ENCODE data around the gene TRIM15. TPM values are rescaled to one million over a fixed set of nuclear protein-coding genes. Genes with fewer than 3 reads are reported as not detected.

Gene TRIM15
- total RNA-seq, 4 donors from 2014 or later: not detected

DNA sequence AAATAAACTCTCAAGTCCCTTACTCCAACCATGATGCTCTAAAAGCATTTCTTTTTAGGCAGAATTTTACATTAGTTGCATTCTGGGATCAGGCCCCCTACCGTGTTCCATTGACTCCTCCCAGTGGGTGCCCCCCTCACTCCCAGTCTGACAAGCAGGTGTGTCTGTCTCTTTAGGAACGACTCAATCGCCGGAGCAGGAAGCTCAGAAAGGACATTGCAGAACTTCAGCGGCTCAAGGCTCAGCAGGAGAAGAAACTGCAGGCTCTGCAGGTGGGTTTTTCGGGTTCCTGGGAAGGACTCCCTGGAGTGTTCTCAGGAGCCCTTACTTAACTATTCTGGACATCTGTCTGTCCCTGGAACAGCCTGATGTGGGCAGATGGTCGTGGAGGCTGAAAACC is 17.5 kb upstream of the TRIM15 start:
- H3K27me3 ChIP-seq: no peaks in the 10 kb centered on the region
- DNase-seq: no peak
- WGBS, 2 donors: 49 to 55% methylated on average over 7 of the region's 7 CpGs

DNA sequence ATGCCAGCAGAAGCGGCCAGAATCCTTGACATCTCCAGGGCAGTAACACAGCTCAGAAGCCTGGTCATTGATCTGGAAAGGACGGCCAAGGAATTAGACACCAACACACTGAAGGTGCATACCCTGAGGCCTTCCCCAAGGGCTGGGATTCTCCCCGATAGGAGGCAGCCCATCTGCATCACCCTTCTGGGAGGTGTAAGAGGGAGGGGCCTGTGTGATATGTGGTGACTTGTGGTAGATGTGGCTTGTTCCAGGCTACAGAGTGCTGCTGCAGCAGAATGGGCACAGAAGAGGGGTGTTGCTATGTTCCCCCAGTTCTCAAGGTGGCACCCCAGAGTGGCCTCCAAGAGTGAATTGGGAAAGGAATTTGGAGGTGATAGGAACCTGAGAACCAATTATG is 16.2 kb upstream of the TRIM15 start:
- Histone ChIP-seq H3K27me3 (no peaks in the 10 kb centered on the region), H3K36me3 (no peaks in the 10 kb centered on the region), H3K4me1 (no peaks in the 10 kb centered on the region), H3K4me3 (replicated peaks in 1 of 3) (no peak overlapping the region), H3K27ac (no peak overlapping the region), H3K9me3 (no peaks in the 10 kb centered on the region)
- 64% methylated on average over 3 of the region's 3 CpGs; no CpG with 5 or more reads in 1 of the 2 donors for whole genome bisulfite sequencing, 2 donors
- intact Hi-C loops (cut with DNase I): no loop called here
- no peak for DNase-seq
- TF ChIP-seq, protein P1, sequence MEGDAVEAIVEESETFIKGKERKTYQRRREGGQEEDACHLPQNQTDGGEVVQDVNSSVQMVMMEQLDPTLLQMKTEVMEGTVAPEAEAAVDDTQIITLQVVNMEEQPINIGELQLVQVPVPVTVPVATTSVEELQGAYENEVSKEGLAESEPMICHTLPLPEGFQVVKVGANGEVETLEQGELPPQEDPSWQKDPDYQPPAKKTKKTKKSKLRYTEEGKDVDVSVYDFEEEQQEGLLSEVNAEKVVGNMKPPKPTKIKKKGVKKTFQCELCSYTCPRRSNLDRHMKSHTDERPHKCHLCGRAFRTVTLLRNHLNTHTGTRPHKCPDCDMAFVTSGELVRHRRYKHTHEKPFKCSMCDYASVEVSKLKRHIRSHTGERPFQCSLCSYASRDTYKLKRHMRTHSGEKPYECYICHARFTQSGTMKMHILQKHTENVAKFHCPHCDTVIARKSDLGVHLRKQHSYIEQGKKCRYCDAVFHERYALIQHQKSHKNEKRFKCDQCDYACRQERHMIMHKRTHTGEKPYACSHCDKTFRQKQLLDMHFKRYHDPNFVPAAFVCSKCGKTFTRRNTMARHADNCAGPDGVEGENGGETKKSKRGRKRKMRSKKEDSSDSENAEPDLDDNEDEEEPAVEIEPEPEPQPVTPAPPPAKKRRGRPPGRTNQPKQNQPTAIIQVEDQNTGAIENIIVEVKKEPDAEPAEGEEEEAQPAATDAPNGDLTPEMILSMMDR (IDR thresholded peaks at IDR 0.05): no peak
- TF ChIP-seq POLR2A (IDR thresholded peaks at IDR 0.05): no peak

More for the DNA sequence above, 17.5 kb upstream of the TRIM15 start:
- H3K9me3 ChIP-seq: no peaks in the 10 kb centered on the region
- intact Hi-C loops (cut with DNase I): no loop called here
- no peaks in the 10 kb centered on the region for H3K4me1 ChIP-seq
- H3K4me3 ChIP-seq (replicated peaks in 1 of 3): no peak overlapping the region
- TF ChIP-seq POLR2A (IDR thresholded peaks at IDR 0.05): no peak
- TF ChIP-seq, protein P1 (IDR thresholded peaks at IDR 0.05): no peak
- no peaks in the 10 kb centered on the region for H3K36me3 ChIP-seq
- H3K27ac ChIP-seq: no peak overlapping the region

GRCh38 chr6:30149234-30149633 is 14.1 kb upstream of the TRIM15 start:
- intact Hi-C loops (cut with DNase I): no loop called here
- 59 to 69% methylated on average over 3 of the region's 3 CpGs for WGBS, 2 donors
- Histone ChIP-seq H3K27me3 (no peaks in the 10 kb centered on the region), H3K36me3 (no peaks in the 10 kb centered on the region), H3K9me3 (no peaks in the 10 kb centered on the region), H3K27ac (no peak overlapping the region), H3K4me3 (replicated peaks in 1 of 3) (no peak overlapping the region), H3K4me1 (no peaks in the 10 kb centered on the region)
- no peak for DNase-seq
- TF ChIP-seq, protein P1 (IDR thresholded peaks at IDR 0.05): no peak
- TF ChIP-seq POLR2A (IDR thresholded peaks at IDR 0.05): no peak

- no peaks in the 10 kb centered on the region for H3K36me3 ChIP-seq
- H3K4me1 ChIP-seq: peaks cover 0 to 2% of the 10 kb centered on the region in 2 donors
- WGBS, 2 donors: 68 to 74% methylated on average over 7 of the region's 7 CpGs
- no peaks in the 10 kb centered on the region for H3K9me3 ChIP-seq
- H3K27ac ChIP-seq: no peak overlapping the region
- H3K4me3 ChIP-seq (replicated peaks in 1 of 3): no peak overlapping the region
- no peaks in the 10 kb centered on the region for H3K27me3 ChIP-seq
- intact Hi-C loops (cut with DNase I): no loop called here
- DNase-seq: no peak
- TF ChIP-seq, protein P1 (IDR thresholded peaks at IDR 0.05): no peak
- TF ChIP-seq POLR2A (IDR thresholded peaks at IDR 0.05): no peak
Measured at GRCh38 chr6:30149858-30150550, 13.3 kb upstream of the TRIM15 start.

DNA sequence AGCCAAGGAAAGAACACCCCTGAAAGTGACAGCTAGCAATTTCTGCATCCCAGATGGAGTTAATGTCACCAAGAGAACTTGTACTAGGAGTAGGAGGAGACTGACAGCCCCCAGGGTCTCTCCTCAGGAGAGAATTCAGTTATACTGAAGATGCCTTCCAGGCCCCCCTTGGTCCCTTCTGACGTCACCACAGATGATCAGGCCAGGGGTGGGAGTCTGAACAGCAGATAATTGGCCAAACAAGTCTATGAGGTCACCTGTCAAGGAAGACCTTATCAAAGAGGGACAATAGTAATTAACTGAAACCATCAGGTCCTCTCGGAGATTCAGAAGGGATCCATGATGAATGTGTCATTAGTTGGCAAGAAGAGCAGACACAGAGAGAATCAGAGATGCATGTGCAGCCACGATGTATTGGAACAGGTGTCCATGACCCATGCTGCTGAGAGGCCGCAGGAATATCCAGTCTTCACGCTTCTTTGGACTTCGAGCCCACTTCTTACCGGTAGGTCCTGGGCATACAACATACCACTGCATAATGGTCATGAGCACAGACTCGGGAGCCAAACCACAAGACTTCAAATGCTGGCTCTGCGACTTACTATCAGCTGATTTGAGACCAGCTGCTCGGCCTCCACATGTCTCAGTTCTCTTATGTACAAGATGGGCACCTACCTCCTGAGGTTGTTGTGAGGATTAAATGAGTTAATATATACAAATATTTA is 12.5 kb upstream of the TRIM15 start:
- Histone ChIP-seq H3K27me3 (no peaks in the 10 kb centered on the region), H3K36me3 (no peaks in the 10 kb centered on the region), H3K4me3 (replicated peaks in 1 of 3) (no peak overlapping the region), H3K9me3 (no peaks in the 10 kb centered on the region), H3K27ac (no peak overlapping the region), H3K4me1 (peaks cover 0 to 5% of the 10 kb centered on the region in 2 donors)
- intact Hi-C loops (cut with DNase I): no loop called here
- TF ChIP-seq POLR2A (IDR thresholded peaks at IDR 0.05): no peak
- TF ChIP-seq, protein P1 (IDR thresholded peaks at IDR 0.05): no peak
- WGBS, 2 donors: 82 to 88% methylated on average over 10 of the region's 10 CpGs
- no peak for DNase-seq
